ENCODE measurements around the gene MELTF. TPM values are rescaled to one million over a fixed set of nuclear protein-coding genes. Genes with fewer than 3 reads are reported as not detected.

MELTF gene
- total RNA-seq, 1 experiment from 2014 or later = 7.3 TPM

DNA sequence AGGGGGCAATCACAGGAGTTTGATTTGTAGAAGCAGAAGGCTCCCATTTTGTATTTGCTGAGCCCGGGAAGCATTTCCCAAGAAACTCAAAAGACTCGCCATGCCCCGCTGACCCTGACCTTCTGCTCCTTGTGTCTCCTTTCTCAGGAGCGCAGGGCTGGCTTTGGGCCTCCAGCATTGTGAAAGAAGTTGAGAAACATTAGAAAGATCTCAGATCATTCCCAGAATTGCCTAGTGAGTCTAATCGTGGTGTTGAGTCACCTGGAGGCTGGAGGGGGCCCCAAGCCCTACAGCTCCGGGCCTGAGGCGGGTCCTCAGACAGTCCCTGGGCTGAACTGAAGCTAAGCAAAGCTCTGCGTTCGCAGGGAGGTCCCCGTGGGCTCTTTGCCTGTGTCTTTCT, 50.1 kb downstream of the MELTF start:
- no peak overlapping the region for H3K4me3 Mint-ChIP-seq
- peaks cover 4% of the 10 kb centered on the region; the same call in 1 of the 2 replicates for H3K4me1 Mint-ChIP-seq
- DNase-seq (ENCODE audit: low spot score) (no peak), ATAC-seq (no peak)
- peaks cover 16% of the 10 kb centered on the region for H3K9me3 Mint-ChIP-seq
- CTCF ChIA-PET = interaction anchor here (0.7 to 2.1 kb wide), 6 partner anchors 9 to 522 kb away, joined by 3 to 7 read pairs (median 4); no protein-coding TSS in a partner anchor
- POLR2A ChIA-PET = no interaction called here
- H3K36me3 Mint-ChIP-seq = peaks cover 10% of the 10 kb centered on the region; the same call in 1 of the 2 replicates
- H3K27ac Mint-ChIP-seq = no peak overlapping the region
- TF ChIP-seq JAZF1 (CRISPR knock-in tag; IDR thresholded peaks at IDR 0.05) (no peak), ESRRA (CRISPR knock-in tag; IDR thresholded peaks at IDR 0.05; ENCODE audit: borderline replicate concordance) (no peak), ZNF219 (CRISPR knock-in tag; IDR thresholded peaks at IDR 0.05; ENCODE audit: borderline replicate concordance) (no peak), SP1 (CRISPR knock-in tag; conservative IDR thresholded peaks at IDR 0.05) (no peak), OVOL2 (CRISPR knock-in tag; IDR thresholded peaks at IDR 0.05; ENCODE audit: borderline replicate concordance) (no peak), ZNF138 (CRISPR knock-in tag; conservative IDR thresholded peaks at IDR 0.05) (no peak), ZNF232 (CRISPR knock-in tag; IDR thresholded peaks at IDR 0.05) (no peak), SMAD4 (CRISPR knock-in tag; IDR thresholded peaks at IDR 0.05) (no peak), ZNF317 (CRISPR knock-in tag; IDR thresholded peaks at IDR 0.05; ENCODE audit: borderline replicate concordance, low read depth) (no peak), RELA (CRISPR knock-in tag; IDR thresholded peaks at IDR 0.05; ENCODE audit: borderline replicate concordance) (no peak), TP53 (CRISPR knock-in tag; IDR thresholded peaks at IDR 0.05) (no peak)
- TF ChIP-seq, protein P1, sequence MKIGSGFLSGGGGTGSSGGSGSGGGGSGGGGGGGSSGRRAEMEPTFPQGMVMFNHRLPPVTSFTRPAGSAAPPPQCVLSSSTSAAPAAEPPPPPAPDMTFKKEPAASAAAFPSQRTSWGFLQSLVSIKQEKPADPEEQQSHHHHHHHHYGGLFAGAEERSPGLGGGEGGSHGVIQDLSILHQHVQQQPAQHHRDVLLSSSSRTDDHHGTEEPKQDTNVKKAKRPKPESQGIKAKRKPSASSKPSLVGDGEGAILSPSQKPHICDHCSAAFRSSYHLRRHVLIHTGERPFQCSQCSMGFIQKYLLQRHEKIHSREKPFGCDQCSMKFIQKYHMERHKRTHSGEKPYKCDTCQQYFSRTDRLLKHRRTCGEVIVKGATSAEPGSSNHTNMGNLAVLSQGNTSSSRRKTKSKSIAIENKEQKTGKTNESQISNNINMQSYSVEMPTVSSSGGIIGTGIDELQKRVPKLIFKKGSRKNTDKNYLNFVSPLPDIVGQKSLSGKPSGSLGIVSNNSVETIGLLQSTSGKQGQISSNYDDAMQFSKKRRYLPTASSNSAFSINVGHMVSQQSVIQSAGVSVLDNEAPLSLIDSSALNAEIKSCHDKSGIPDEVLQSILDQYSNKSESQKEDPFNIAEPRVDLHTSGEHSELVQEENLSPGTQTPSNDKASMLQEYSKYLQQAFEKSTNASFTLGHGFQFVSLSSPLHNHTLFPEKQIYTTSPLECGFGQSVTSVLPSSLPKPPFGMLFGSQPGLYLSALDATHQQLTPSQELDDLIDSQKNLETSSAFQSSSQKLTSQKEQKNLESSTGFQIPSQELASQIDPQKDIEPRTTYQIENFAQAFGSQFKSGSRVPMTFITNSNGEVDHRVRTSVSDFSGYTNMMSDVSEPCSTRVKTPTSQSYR (CRISPR knock-in tag; IDR thresholded peaks at IDR 0.05) = no peak
- TF ChIP-seq, protein P2, sequence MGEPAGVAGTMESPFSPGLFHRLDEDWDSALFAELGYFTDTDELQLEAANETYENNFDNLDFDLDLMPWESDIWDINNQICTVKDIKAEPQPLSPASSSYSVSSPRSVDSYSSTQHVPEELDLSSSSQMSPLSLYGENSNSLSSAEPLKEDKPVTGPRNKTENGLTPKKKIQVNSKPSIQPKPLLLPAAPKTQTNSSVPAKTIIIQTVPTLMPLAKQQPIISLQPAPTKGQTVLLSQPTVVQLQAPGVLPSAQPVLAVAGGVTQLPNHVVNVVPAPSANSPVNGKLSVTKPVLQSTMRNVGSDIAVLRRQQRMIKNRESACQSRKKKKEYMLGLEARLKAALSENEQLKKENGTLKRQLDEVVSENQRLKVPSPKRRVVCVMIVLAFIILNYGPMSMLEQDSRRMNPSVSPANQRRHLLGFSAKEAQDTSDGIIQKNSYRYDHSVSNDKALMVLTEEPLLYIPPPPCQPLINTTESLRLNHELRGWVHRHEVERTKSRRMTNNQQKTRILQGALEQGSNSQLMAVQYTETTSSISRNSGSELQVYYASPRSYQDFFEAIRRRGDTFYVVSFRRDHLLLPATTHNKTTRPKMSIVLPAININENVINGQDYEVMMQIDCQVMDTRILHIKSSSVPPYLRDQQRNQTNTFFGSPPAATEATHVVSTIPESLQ (CRISPR knock-in tag; IDR thresholded peaks at IDR 0.05) = no peak
- TF ChIP-seq, protein P3, sequence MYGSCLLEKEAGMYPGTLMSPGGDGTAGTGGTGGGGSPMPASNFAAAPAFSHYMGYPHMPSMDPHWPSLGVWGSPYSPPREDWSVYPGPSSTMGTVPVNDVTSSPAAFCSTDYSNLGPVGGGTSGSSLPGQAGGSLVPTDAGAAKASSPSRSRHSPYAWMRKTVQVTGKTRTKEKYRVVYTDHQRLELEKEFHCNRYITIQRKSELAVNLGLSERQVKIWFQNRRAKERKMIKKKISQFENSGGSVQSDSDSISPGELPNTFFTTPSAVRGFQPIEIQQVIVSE (CRISPR knock-in tag; IDR thresholded peaks at IDR 0.05; ENCODE audit: borderline replicate concordance) = no peak
- TF ChIP-seq, protein P4, sequence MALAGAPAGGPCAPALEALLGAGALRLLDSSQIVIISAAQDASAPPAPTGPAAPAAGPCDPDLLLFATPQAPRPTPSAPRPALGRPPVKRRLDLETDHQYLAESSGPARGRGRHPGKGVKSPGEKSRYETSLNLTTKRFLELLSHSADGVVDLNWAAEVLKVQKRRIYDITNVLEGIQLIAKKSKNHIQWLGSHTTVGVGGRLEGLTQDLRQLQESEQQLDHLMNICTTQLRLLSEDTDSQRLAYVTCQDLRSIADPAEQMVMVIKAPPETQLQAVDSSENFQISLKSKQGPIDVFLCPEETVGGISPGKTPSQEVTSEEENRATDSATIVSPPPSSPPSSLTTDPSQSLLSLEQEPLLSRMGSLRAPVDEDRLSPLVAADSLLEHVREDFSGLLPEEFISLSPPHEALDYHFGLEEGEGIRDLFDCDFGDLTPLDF (CRISPR knock-in tag; IDR thresholded peaks at IDR 0.05) = no peak
- H3K27me3 Mint-ChIP-seq (ENCODE audit: low read depth) = peaks cover 8% of the 10 kb centered on the region

DNA sequence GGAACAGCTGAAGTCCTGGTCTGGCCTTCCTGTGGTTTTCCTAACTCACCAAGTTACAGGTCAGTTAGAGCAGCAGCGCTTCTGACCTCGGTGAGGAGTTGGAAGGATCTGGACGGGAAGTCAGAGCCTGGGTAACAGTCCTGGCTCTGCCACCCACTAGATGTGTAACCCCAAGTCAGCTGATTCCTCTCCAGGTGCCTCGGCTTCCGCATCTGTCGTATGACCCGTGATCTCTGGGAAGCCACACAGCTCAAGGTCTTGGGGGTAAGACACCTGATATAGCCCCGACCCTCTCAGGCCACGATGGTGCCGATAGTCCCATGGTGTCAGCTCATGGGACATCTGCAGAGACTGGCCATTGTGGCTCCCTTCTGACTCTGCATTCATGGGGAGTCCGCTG, 52.7 kb downstream of the MELTF start:
- Mint-ChIP-seq H3K9me3 (peaks cover 5% of the 10 kb centered on the region), H3K36me3 (peaks cover 3% of the 10 kb centered on the region; the same call in 1 of the 2 replicates), H3K4me3 (no peak overlapping the region), H3K27ac (no peak overlapping the region; the same call in 1 of the 2 replicates), H3K27me3 (ENCODE audit: low read depth) (peaks cover 13% of the 10 kb centered on the region), H3K4me1 (peaks cover 4% of the 10 kb centered on the region; the same call in 1 of the 2 replicates)
- ChIA-PET POLR2A (no interaction called here), CTCF (interaction anchor here (0.6 kb wide), 1 partner anchor 52 kb away, joined by 3 read pairs; the partner anchor contains the start of gene MELTF)
- DNase-seq (ENCODE audit: low spot score) = no peak
- ATAC-seq = no peak
- TF ChIP-seq JUN (CRISPR knock-in tag; IDR thresholded peaks at IDR 0.05) = no peak
- TF ChIP-seq SOX15 (CRISPR knock-in tag; IDR thresholded peaks at IDR 0.05) = no peak
- TF ChIP-seq, protein P5, sequence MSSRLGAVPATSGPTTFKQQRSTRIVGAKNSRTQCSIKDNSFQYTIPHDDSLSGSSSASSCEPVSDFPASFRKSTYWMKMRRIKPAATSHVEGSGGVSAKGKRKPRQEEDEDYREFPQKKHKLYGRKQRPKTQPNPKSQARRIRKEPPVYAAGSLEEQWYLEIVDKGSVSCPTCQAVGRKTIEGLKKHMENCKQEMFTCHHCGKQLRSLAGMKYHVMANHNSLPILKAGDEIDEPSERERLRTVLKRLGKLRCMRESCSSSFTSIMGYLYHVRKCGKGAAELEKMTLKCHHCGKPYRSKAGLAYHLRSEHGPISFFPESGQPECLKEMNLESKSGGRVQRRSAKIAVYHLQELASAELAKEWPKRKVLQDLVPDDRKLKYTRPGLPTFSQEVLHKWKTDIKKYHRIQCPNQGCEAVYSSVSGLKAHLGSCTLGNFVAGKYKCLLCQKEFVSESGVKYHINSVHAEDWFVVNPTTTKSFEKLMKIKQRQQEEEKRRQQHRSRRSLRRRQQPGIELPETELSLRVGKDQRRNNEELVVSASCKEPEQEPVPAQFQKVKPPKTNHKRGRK (CRISPR knock-in tag; IDR thresholded peaks at IDR 0.05; ENCODE audit: borderline replicate concordance) = no peak
- no peak for TF ChIP-seq ZBTB21 (CRISPR knock-in tag; IDR thresholded peaks at IDR 0.05; ENCODE audit: borderline replicate concordance)
- TF ChIP-seq, protein P6, sequence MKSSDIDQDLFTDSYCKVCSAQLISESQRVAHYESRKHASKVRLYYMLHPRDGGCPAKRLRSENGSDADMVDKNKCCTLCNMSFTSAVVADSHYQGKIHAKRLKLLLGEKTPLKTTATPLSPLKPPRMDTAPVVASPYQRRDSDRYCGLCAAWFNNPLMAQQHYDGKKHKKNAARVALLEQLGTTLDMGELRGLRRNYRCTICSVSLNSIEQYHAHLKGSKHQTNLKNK (CRISPR knock-in tag; IDR thresholded peaks at IDR 0.05) = no peak
- TF ChIP-seq FOXJ3 (CRISPR knock-in tag; IDR thresholded peaks at IDR 0.05; ENCODE audit: borderline replicate concordance) = no peak
- TF ChIP-seq SP1 (CRISPR knock-in tag; conservative IDR thresholded peaks at IDR 0.05) = no peak
- TF ChIP-seq, protein P7, sequence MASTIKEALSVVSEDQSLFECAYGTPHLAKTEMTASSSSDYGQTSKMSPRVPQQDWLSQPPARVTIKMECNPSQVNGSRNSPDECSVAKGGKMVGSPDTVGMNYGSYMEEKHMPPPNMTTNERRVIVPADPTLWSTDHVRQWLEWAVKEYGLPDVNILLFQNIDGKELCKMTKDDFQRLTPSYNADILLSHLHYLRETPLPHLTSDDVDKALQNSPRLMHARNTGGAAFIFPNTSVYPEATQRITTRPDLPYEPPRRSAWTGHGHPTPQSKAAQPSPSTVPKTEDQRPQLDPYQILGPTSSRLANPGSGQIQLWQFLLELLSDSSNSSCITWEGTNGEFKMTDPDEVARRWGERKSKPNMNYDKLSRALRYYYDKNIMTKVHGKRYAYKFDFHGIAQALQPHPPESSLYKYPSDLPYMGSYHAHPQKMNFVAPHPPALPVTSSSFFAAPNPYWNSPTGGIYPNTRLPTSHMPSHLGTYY (CRISPR knock-in tag; IDR thresholded peaks at IDR 0.05) = no peak
- TF ChIP-seq CBFB (CRISPR knock-in tag; IDR thresholded peaks at IDR 0.05; ENCODE audit: low read depth) = no peak
- TF ChIP-seq, protein P8, sequence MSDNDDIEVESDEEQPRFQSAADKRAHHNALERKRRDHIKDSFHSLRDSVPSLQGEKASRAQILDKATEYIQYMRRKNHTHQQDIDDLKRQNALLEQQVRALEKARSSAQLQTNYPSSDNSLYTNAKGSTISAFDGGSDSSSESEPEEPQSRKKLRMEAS (CRISPR knock-in tag; IDR thresholded peaks at IDR 0.05) = no peak
- no peak for TF ChIP-seq IRF2 (CRISPR knock-in tag; IDR thresholded peaks at IDR 0.05; ENCODE audit: borderline replicate concordance, low read depth)
- no peak for TF ChIP-seq FOXP1 (CRISPR knock-in tag; IDR thresholded peaks at IDR 0.05; ENCODE audit: borderline replicate concordance)
- TF ChIP-seq RELA (CRISPR knock-in tag; IDR thresholded peaks at IDR 0.05; ENCODE audit: borderline replicate concordance) = no peak
